ENCODE measurements around the gene KCNS1.
"Not testable (repeated sequence)": the region's sequence is repeated elsewhere in the genome, so short reads cannot be mapped to it uniquely, and the experiment has no call there.

Gene KCNS1

GRCh38 chr20:45100563-45101245 lies at the start of gene KCNS1:
Gene KCNS1, minus strand, starts transcription at chr20:45101127. Its CDS starts 1,891 bp downstream, at chr20:45099236.
- DNase-seq: no peak

- no peak for DNase-seq
These were observed 48.1 kb upstream of the KCNS1 start for GRCh38 chr20:45149062-45149461.

GRCh38 chr20:45140836-45141235 lies 39.9 kb upstream of the KCNS1 start:
- DNase-seq: no peak

- not testable (repeated sequence) for DNase-seq
These were observed 38.9 kb upstream of the KCNS1 start for GRCh38 chr20:45139733-45140375.

GRCh38 chr20:45138561-45139300 lies 37.8 kb upstream of the KCNS1 start:
- peak in 3 of 4 experiments; percentile 10 to 41 (median 11) for DNase-seq

GRCh38 chr20:45136911-45137310 lies 36.0 kb upstream of the KCNS1 start:
- DNase-seq: no peak

- no peak for DNase-seq
These were observed 27.2 kb upstream of the KCNS1 start for GRCh38 chr20:45128099-45128498.

- no peak for DNase-seq
These were observed 23.4 kb upstream of the KCNS1 start, which contains the start of gene WFDC12 for GRCh38 chr20:45124365-45124764. Gene WFDC12, minus strand, starts transcription at chr20:45124465. Its CDS starts 18 bp downstream, at chr20:45124447.

GRCh38 chr20:45121388-45121787 lies 20.5 kb upstream of the KCNS1 start:
- DNase-seq: no peak

GRCh38 chr20:45119556-45120266 lies 18.8 kb upstream of the KCNS1 start:
- no peak for DNase-seq

GRCh38 chr20:45118028-45118427 lies 17.1 kb upstream of the KCNS1 start:
- DNase-seq: no peak

- DNase-seq: no peak
These were observed 16.7 kb upstream of the KCNS1 start for GRCh38 chr20:45117581-45117980.

- DNase-seq: no peak
These were observed 14.9 kb upstream of the KCNS1 start for GRCh38 chr20:45115829-45116228.

GRCh38 chr20:45115386-45115774 lies 14.5 kb upstream of the KCNS1 start:
- no peak for DNase-seq

- DNase-seq: no peak
These were observed 13.8 kb upstream of the KCNS1 start, which contains the start of gene WFDC5 for GRCh38 chr20:45114465-45115385. Gene WFDC5, minus strand, starts transcription at chr20:45115174. Its CDS starts 91 bp downstream, at chr20:45115083.

- DNase-seq: no peak
These were observed 12.9 kb upstream of the KCNS1 start for GRCh38 chr20:45113865-45114264.

- DNase-seq: no peak
These were observed 11.8 kb upstream of the KCNS1 start for GRCh38 chr20:45112754-45113153.

- DNase-seq: no peak
These were observed 11.0 kb upstream of the KCNS1 start for GRCh38 chr20:45111799-45112471.

GRCh38 chr20:45111285-45111684 lies 10.4 kb upstream of the KCNS1 start:
- no peak for DNase-seq

GRCh38 chr20:45110301-45110700 lies 9.4 kb upstream of the KCNS1 start:
- no peak for DNase-seq

GRCh38 chr20:45109634-45110033 lies 8.7 kb upstream of the KCNS1 start:
- DNase-seq: no peak
